ENCODE results near the gene DPF1.

GRCh38 chr19:38251564-38252051 is 27.6 kb upstream of the DPF1 start:
- TF ChIP-seq, protein P1, sequence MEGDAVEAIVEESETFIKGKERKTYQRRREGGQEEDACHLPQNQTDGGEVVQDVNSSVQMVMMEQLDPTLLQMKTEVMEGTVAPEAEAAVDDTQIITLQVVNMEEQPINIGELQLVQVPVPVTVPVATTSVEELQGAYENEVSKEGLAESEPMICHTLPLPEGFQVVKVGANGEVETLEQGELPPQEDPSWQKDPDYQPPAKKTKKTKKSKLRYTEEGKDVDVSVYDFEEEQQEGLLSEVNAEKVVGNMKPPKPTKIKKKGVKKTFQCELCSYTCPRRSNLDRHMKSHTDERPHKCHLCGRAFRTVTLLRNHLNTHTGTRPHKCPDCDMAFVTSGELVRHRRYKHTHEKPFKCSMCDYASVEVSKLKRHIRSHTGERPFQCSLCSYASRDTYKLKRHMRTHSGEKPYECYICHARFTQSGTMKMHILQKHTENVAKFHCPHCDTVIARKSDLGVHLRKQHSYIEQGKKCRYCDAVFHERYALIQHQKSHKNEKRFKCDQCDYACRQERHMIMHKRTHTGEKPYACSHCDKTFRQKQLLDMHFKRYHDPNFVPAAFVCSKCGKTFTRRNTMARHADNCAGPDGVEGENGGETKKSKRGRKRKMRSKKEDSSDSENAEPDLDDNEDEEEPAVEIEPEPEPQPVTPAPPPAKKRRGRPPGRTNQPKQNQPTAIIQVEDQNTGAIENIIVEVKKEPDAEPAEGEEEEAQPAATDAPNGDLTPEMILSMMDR (IDR thresholded peaks at IDR 0.05; ENCODE audit: low read depth, low read length), result no peak
- TF ChIP-seq EZH2phosphoT487 (IDR thresholded peaks at IDR 0.05; ENCODE audit: low read depth), result no peak
